Trophoblast cell (in vitro differentiated cells and primary cell): ENCODE results near the gene NSUN7.

Experiments used
- DNase-seq, 2 donors: peaks; one replicate each; pipeline ENCODE4 v3.0.0-alpha.2; 2016
- H2AFZ ChIP-seq: 2 replicates; pipeline ENCODE4 v1.6.1; 2013; ENCODE audit warnings: low read length, moderate library complexity, mild to moderate bottlenecking; ENCODE audit not compliant: insufficient read depth, poor library complexity
- H2AK5ac ChIP-seq: 2 replicates; pipeline ENCODE4 v1.6.1; 2013; ENCODE audit warnings: mild to moderate bottlenecking, low read length
- H2BK120ac ChIP-seq: 2 replicates; pipeline ENCODE4 v1.6.1; 2013; ENCODE audit warnings: low read length, mild to moderate bottlenecking, moderate library complexity; ENCODE audit not compliant: insufficient read depth, poor library complexity
- H2BK12ac ChIP-seq: 2 replicates; pipeline ENCODE4 v1.6.1; 2013; ENCODE audit warnings: mild to moderate bottlenecking, low read length, moderate library complexity
- H2BK5ac ChIP-seq: 2 replicates; pipeline ENCODE4 v1.6.1; 2013; ENCODE audit warnings: low read length, low read depth, moderate library complexity, mild to moderate bottlenecking; ENCODE audit not compliant: poor library complexity
- H3K14ac ChIP-seq: 2 replicates; pipeline ENCODE4 v1.6.1; 2013; ENCODE audit warnings: mild to moderate bottlenecking, low read length
- H3K18ac ChIP-seq: 2 replicates; pipeline ENCODE4 v1.6.1; 2013; ENCODE audit warnings: mild to moderate bottlenecking, low read length
- H3K23ac ChIP-seq: 2 replicates; pipeline ENCODE4 v1.6.1; 2013; ENCODE audit warnings: low read length
- H3K27ac ChIP-seq: 2 replicates; pipeline ENCODE4 v1.5.1; 2013; ENCODE audit warnings: low read depth, mild to moderate bottlenecking, inconsistent platforms, low read length, moderate library complexity
- H3K27me3 ChIP-seq: 2 replicates; pipeline ENCODE4 v1.6.1; 2013; ENCODE audit warnings: inconsistent platforms, mild to moderate bottlenecking, low read length, moderate library complexity; ENCODE audit not compliant: insufficient read depth
- H3K36me3 ChIP-seq, 2 experiments: 1 replicate in 1 of 2; 2 replicates in 1 of 2; pipeline ENCODE4 v1.6.1; 2013; ENCODE audit warnings: low read length in 2 of 2, mild to moderate bottlenecking in 2 of 2, moderate library complexity in 1 of 2; ENCODE audit not compliant: insufficient read depth in 2 of 2, control insufficient read depth in 1 of 2
- H3K4ac ChIP-seq: 2 replicates; pipeline ENCODE4 v1.6.1; 2013; ENCODE audit warnings: low read depth, mild to moderate bottlenecking, low read length, moderate library complexity
- H3K4me1 ChIP-seq, 2 experiments: 1 replicate in 1 of 2; 2 replicates in 1 of 2; pipeline ENCODE4 v1.6.1; 2013; ENCODE audit warnings: low read length in 2 of 2, mild to moderate bottlenecking in 2 of 2, moderate library complexity in 1 of 2; ENCODE audit not compliant: insufficient read depth in 2 of 2, control insufficient read depth in 1 of 2
- H3K4me2 ChIP-seq: 2 replicates; pipeline ENCODE4 v1.6.1; 2013; ENCODE audit warnings: inconsistent platforms, mild to moderate bottlenecking, low read length, moderate library complexity
- H3K4me3 ChIP-seq: 2 replicates; pipeline ENCODE4 v1.5.1; 2013; ENCODE audit warnings: mild to moderate bottlenecking, low read depth, low read length, inconsistent platforms
- H3K79me1 ChIP-seq: one replicate; pipeline ENCODE4 v1.6.1; 2013; ENCODE audit warnings: low read length
- H3K79me2 ChIP-seq: 2 replicates; pipeline ENCODE4 v1.6.1; 2013; ENCODE audit warnings: low read length, mild to moderate bottlenecking; ENCODE audit not compliant: control insufficient read depth, insufficient read depth, poor library complexity
- H3K9ac ChIP-seq: 2 replicates; pipeline ENCODE4 v1.6.1; 2013; ENCODE audit warnings: mild to moderate bottlenecking, low read length
- H3K9me3 ChIP-seq: 2 replicates; pipeline ENCODE4 v1.6.1; 2013; ENCODE audit warnings: low read depth, mild to moderate bottlenecking, control low read depth, inconsistent platforms, low read length; ENCODE audit not compliant: insufficient read depth
- H4K12ac ChIP-seq: 2 replicates; pipeline ENCODE4 v1.6.1; 2013; ENCODE audit warnings: low read depth, mild to moderate bottlenecking, low read length, moderate library complexity
- H4K8ac ChIP-seq: 2 replicates; pipeline ENCODE4 v1.6.1; 2013; ENCODE audit warnings: low read depth, mild to moderate bottlenecking, low read length, moderate library complexity
- H4K91ac ChIP-seq: one replicate; pipeline ENCODE4 v1.6.1; 2013; ENCODE audit warnings: low read depth, mild to moderate bottlenecking, low read length, moderate library complexity
- WGBS: extraction: QIAGEN DNeasy Blood & Tissue Kit; methylation state at CpG from one replicate; pipeline ENCODE4 v1.1.7; 2013; ENCODE audit warnings: missing lambda C conversion rate; ENCODE audit not compliant: insufficient read length, insufficient coverage; ENCODE audit errors: extremely low coverage; 5-methylcytosine and 5-hydroxymethylcytosine counted together

The NSUN7 gene

DNA sequence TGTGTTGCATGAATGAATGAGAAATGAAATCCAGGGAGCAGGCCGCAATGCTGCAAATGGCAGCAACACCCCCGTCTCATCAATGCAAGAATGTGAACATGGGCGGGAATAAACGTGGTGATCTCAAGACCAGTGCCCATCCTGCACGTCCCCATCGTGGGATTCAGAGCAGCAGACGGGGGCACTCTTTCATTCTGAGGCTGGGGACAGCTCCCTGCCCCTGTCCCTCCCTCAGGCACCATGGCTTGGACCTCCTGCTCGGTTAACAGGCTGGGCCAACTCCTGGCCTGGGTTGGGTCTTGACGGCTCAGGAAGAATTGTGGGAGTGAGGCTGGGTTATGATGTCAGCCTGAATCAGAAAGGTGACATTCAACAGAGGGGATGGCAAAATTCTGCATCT lies 78.9 kb downstream of the NSUN7 start:
- Histone ChIP-seq H3K4me3 (no peak overlapping the region), H2BK12ac (no peak overlapping the region), H3K27ac (no peak overlapping the region), H3K79me1 (no peaks in the 10 kb centered on the region), H3K9me3 (peaks cover 1% of the 10 kb centered on the region), H3K4me2 (no peak overlapping the region), H2BK120ac (no peak overlapping the region), H2AK5ac (no peak overlapping the region), H3K23ac (no peak overlapping the region), H2AFZ (no peak overlapping the region), H3K18ac (no peak overlapping the region), H3K27me3 (no peaks in the 10 kb centered on the region), H4K91ac (no peak overlapping the region), H4K12ac (no peak overlapping the region), H3K4ac (no peak overlapping the region), H4K8ac (no peak overlapping the region), H3K36me3 (peaks cover 28 to 56% of the 10 kb centered on the region in 2 experiments), H2BK5ac (no peak overlapping the region), H3K14ac (no peak overlapping the region), H3K9ac (no peak overlapping the region), H3K79me2 (no peaks in the 10 kb centered on the region), H3K4me1 (no peaks in the 10 kb centered on the region)
- no peak for DNase-seq
- no CpG with 5 or more reads among the region's 9 CpGs for WGBS

DNA sequence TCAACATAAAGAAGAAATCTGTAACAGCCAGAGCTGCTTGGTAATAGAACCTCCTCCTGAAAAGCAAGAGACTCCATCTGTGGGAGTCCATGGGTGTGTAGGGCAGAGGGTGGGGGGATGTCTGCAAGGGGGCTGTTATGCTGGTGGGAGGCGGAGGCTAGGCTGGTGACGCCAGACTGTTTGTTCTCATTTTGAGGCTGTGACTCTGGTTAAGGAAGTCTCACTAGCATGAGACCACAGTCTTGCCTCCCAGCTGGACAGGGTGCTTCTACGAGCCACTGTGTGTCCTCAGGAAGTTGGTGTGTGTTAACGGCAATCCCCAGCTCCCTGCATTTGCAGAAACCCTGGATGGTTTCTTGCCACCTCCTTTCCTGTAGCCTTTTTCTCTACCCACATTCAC lies 79.8 kb downstream of the NSUN7 start:
- Histone ChIP-seq H3K23ac (no peak overlapping the region), H2AFZ (no peak overlapping the region), H2BK5ac (no peak overlapping the region), H2AK5ac (no peak overlapping the region), H3K18ac (no peak overlapping the region), H3K79me2 (no peaks in the 10 kb centered on the region), H3K27ac (no peak overlapping the region), H4K91ac (no peak overlapping the region), H3K4me2 (no peak overlapping the region), H2BK12ac (no peak overlapping the region), H3K4me3 (no peak overlapping the region), H4K12ac (no peak overlapping the region), H2BK120ac (no peak overlapping the region), H3K27me3 (no peaks in the 10 kb centered on the region), H3K9ac (no peak overlapping the region), H3K9me3 (peaks cover 1% of the 10 kb centered on the region), H4K8ac (no peak overlapping the region), H3K14ac (no peak overlapping the region), H3K4ac (no peak overlapping the region), H3K36me3 (peaks cover 29 to 49% of the 10 kb centered on the region in 2 experiments), H3K79me1 (no peaks in the 10 kb centered on the region), H3K4me1 (no peaks in the 10 kb centered on the region)
- WGBS: no CpG with 5 or more reads among the region's 4 CpGs
- no peak for DNase-seq

GRCh38 chr4:40831146-40831907 lies 81.6 kb downstream of the NSUN7 start:
- no peak overlapping the region for H3K4me2 ChIP-seq

GRCh38 chr4:40832175-40832574 lies 82.4 kb downstream of the NSUN7 start:
- H3K18ac ChIP-seq: no peak overlapping the region
- H3K9me3 ChIP-seq: no peaks in the 10 kb centered on the region
- no CpG with 5 or more reads among the region's 11 CpGs for WGBS
- DNase-seq: no peak
- no peak overlapping the region for H3K4ac ChIP-seq
- no peaks in the 10 kb centered on the region for H3K79me2 ChIP-seq
- H3K4me1 ChIP-seq: no peaks in the 10 kb centered on the region
- no peak overlapping the region for H4K8ac ChIP-seq
- no peak overlapping the region for H2AFZ ChIP-seq
- H2BK120ac ChIP-seq: no peak overlapping the region
- no peak overlapping the region for H2BK5ac ChIP-seq
- H3K79me1 ChIP-seq: no peaks in the 10 kb centered on the region
- H3K4me3 ChIP-seq: no peak overlapping the region
- no peak overlapping the region for H3K14ac ChIP-seq
- no peak overlapping the region for H2BK12ac ChIP-seq
- H4K12ac ChIP-seq: no peak overlapping the region
- H3K27me3 ChIP-seq: no peaks in the 10 kb centered on the region
- no peak overlapping the region for H3K23ac ChIP-seq
- H2AK5ac ChIP-seq: no peak overlapping the region
- peaks cover 30 to 45% of the 10 kb centered on the region in 2 experiments for H3K36me3 ChIP-seq
- no peak overlapping the region for H4K91ac ChIP-seq
- no peak overlapping the region for H3K27ac ChIP-seq
- no peak overlapping the region for H3K4me2 ChIP-seq
- no peak overlapping the region for H3K9ac ChIP-seq

More at GRCh38 chr4:40831146-40831907, 81.6 kb downstream of the NSUN7 start:
- no peaks in the 10 kb centered on the region for H3K4me1 ChIP-seq
- no peak for DNase-seq
- H3K4ac ChIP-seq: no peak overlapping the region
- H2AK5ac ChIP-seq: no peak overlapping the region
- H2BK12ac ChIP-seq: no peak overlapping the region
- peaks cover 27 to 45% of the 10 kb centered on the region in 2 experiments for H3K36me3 ChIP-seq
- H3K14ac ChIP-seq: no peak overlapping the region
- no peak overlapping the region for H3K23ac ChIP-seq
- no peaks in the 10 kb centered on the region for H3K79me1 ChIP-seq
- no peak overlapping the region for H3K18ac ChIP-seq
- WGBS: no CpG with 5 or more reads among the region's 18 CpGs
- no peaks in the 10 kb centered on the region for H3K79me2 ChIP-seq
- no peaks in the 10 kb centered on the region for H3K27me3 ChIP-seq
- no peak overlapping the region for H2BK120ac ChIP-seq
- no peak overlapping the region for H4K12ac ChIP-seq
- H4K91ac ChIP-seq: no peak overlapping the region
- H3K9ac ChIP-seq: no peak overlapping the region
- no peak overlapping the region for H3K27ac ChIP-seq
- H2AFZ ChIP-seq: no peak overlapping the region
- no peak overlapping the region for H3K4me3 ChIP-seq
- no peak overlapping the region for H2BK5ac ChIP-seq
- H4K8ac ChIP-seq: no peak overlapping the region
- peaks cover 1% of the 10 kb centered on the region for H3K9me3 ChIP-seq
